TTC549 (cell line): ENCODE data around the gene CREB3L2.

Source experiments
- FAIRE-seq: peaks from 2 replicates; lab custom pipeline; 2012; peaks lifted over from hg19 to GRCh38; lab: Jason Lieb, UNC

The CREB3L2 gene

GRCh38 chr7:137951700-137952425, 50.0 kb downstream of the CREB3L2 start:
- FAIRE-seq = no peak

GRCh38 chr7:137950967-137951366, 50.9 kb downstream of the CREB3L2 start:
- FAIRE-seq = no peak

GRCh38 chr7:137950263-137950621, 51.6 kb downstream of the CREB3L2 start:
- FAIRE-seq = no peak

GRCh38 chr7:137949416-137950262, 52.2 kb downstream of the CREB3L2 start:
- FAIRE-seq = no peak

- FAIRE-seq = no peak
Observed at GRCh38 chr7:137948845-137949330, 53.0 kb downstream of the CREB3L2 start.

GRCh38 chr7:137948083-137948844, 53.6 kb downstream of the CREB3L2 start:
- FAIRE-seq = no peak

GRCh38 chr7:137947046-137947445, 54.8 kb downstream of the CREB3L2 start:
- no peak for FAIRE-seq

GRCh38 chr7:137946011-137946410, 55.9 kb downstream of the CREB3L2 start:
- no peak for FAIRE-seq

GRCh38 chr7:137944168-137944567, 57.7 kb downstream of the CREB3L2 start:
- FAIRE-seq = no peak

GRCh38 chr7:137943132-137943551, 58.7 kb downstream of the CREB3L2 start:
- no peak for FAIRE-seq

- no peak for FAIRE-seq
Observed at GRCh38 chr7:137942484-137943115, 59.3 kb downstream of the CREB3L2 start.

GRCh38 chr7:137940656-137941518, 61.0 kb downstream of the CREB3L2 start:
- FAIRE-seq = no peak

GRCh38 chr7:137940218-137940617, 61.7 kb downstream of the CREB3L2 start:
- FAIRE-seq = no peak

GRCh38 chr7:137937202-137937560, 64.7 kb downstream of the CREB3L2 start:
- no peak for FAIRE-seq

- FAIRE-seq = no peak
Observed at GRCh38 chr7:137936509-137937201, 65.2 kb downstream of the CREB3L2 start.

GRCh38 chr7:137935884-137936508, 65.9 kb downstream of the CREB3L2 start:
- no peak for FAIRE-seq

- FAIRE-seq = no peak
Observed at GRCh38 chr7:137934941-137935883, 66.7 kb downstream of the CREB3L2 start.

GRCh38 chr7:137934176-137934826, 67.6 kb downstream of the CREB3L2 start:
- no peak for FAIRE-seq
